ENCODE data around the gene ASB13. TPM values are rescaled to one million over a fixed set of nuclear protein-coding genes. Genes with fewer than 3 reads are reported as not detected.

ASB13 gene
- total RNA-seq, 2 donors from 2014 or later, result 12.8 to 13.5 TPM

DNA sequence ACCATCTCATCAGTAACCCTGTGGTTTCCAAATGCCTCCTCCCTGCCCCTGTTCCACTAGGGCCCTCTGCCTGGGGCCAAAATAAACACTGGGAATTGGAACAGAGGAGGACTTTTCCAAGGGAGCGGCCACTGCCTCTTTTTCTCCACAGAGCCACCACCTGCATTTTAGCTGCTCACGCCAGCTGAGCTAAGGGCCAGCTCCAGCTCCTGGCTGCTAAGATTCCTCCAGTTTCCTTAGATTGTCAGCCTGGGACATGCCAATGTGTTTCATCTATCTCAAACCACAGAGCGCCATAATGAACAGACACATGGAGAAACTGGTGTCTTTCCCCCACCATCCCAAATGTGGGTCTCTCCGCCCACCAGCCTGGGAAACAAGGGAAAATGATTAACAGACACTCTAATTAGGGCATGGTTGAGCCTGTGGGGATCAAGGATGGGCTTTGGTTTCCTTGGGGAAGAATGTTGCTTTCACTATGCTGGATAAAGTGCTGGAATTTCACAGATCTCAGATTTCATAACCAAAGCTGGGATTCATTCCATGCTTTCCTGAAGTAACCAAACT is 52.2 kb downstream of the ASB13 start:
- 89 to 100% methylated on average over 3 to 4 of the region's 4 CpGs for WGBS, 2 experiments (ENCODE audit: insufficient coverage in 1 of 2, insufficient read length in 1 of 2)
- Histone ChIP-seq H3K27me3 (ENCODE audit: control insufficient read depth, insufficient read depth, low read length, poor library complexity, severe bottlenecking) (no peaks in the 10 kb centered on the region), H3K4me1 (ENCODE audit: control insufficient read depth, insufficient read depth, low read length) (no peaks in the 10 kb centered on the region), H3K9ac (ENCODE audit: extremely low read depth, low read length, poor library complexity, severe bottlenecking) (no peak overlapping the region), H3K36me3 (ENCODE audit: control insufficient read depth, insufficient read depth, low read length) (no peaks in the 10 kb centered on the region), H3K27ac (ENCODE audit: low read depth, low read length) (no peak overlapping the region), H3K9me3 (ENCODE audit: control insufficient read depth, low read length) (no peaks in the 10 kb centered on the region), H3K4me3 (ENCODE audit: low read length) (no peak overlapping the region)
- no peak overlapping the region for H3K4me3 Mint-ChIP-seq
- peaks cover 1% of the 10 kb centered on the region for H3K27me3 Mint-ChIP-seq (ENCODE audit: insufficient read depth)
- H3K27ac Mint-ChIP-seq, result no peak overlapping the region
- H3K9me3 Mint-ChIP-seq, result no peaks in the 10 kb centered on the region
- H3K4me1 Mint-ChIP-seq, result peaks cover 3% of the 10 kb centered on the region
- no peaks in the 10 kb centered on the region for H3K36me3 Mint-ChIP-seq (ENCODE audit: low read depth)
- TF ChIP-seq, protein P1, sequence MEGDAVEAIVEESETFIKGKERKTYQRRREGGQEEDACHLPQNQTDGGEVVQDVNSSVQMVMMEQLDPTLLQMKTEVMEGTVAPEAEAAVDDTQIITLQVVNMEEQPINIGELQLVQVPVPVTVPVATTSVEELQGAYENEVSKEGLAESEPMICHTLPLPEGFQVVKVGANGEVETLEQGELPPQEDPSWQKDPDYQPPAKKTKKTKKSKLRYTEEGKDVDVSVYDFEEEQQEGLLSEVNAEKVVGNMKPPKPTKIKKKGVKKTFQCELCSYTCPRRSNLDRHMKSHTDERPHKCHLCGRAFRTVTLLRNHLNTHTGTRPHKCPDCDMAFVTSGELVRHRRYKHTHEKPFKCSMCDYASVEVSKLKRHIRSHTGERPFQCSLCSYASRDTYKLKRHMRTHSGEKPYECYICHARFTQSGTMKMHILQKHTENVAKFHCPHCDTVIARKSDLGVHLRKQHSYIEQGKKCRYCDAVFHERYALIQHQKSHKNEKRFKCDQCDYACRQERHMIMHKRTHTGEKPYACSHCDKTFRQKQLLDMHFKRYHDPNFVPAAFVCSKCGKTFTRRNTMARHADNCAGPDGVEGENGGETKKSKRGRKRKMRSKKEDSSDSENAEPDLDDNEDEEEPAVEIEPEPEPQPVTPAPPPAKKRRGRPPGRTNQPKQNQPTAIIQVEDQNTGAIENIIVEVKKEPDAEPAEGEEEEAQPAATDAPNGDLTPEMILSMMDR (conservative IDR thresholded peaks at IDR 0.05), result no peak
- no peak for DNase-seq

DNA sequence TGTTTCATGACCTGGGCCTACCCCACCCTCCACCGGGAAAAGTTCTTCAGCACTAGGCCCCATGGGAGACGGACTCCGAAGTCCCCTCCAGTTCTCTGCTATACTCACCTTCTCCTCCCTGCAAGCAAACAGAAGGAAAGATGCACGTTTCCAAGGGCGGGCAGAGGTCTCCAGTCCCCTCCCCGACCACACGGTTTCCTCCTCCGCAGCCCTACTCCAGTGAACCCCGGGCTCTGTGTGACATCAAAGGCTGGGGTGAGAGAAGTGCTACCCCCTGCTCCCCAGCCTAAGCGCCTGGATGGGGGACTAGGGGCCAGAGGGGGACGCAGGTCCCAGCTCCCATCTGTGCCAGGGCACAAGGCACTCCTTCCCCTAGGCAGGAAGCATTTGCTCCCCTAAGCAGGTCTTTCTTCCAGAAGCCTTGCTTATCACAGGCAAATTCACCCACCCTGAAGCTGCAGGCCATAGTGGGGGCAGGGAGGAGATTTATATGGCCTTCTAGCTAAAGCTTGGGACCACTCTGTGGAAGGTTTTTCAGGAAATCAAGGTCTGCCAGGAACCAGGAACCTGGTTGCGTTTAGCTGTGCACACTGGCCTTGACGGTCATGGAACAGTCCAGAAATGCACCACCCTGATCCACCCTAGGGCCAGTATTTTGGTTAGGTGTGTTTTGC is 52.8 kb downstream of the ASB13 start:
- 91 to 95% methylated on average over 7 to 13 of the region's 13 CpGs for WGBS, 2 experiments (ENCODE audit: insufficient coverage in 1 of 2, insufficient read length in 1 of 2)
- peaks cover 3% of the 10 kb centered on the region for H3K4me1 Mint-ChIP-seq
- H3K9me3 Mint-ChIP-seq, result no peaks in the 10 kb centered on the region
- Histone ChIP-seq H3K9ac (ENCODE audit: extremely low read depth, low read length, poor library complexity, severe bottlenecking) (no peak overlapping the region), H3K36me3 (ENCODE audit: control insufficient read depth, insufficient read depth, low read length) (no peaks in the 10 kb centered on the region), H3K27me3 (ENCODE audit: control insufficient read depth, insufficient read depth, low read length, poor library complexity, severe bottlenecking) (no peaks in the 10 kb centered on the region), H3K4me3 (ENCODE audit: low read length) (no peak overlapping the region), H3K9me3 (ENCODE audit: control insufficient read depth, low read length) (no peaks in the 10 kb centered on the region), H3K27ac (ENCODE audit: low read depth, low read length) (no peak overlapping the region), H3K4me1 (ENCODE audit: control insufficient read depth, insufficient read depth, low read length) (no peaks in the 10 kb centered on the region)
- H3K27ac Mint-ChIP-seq, result no peak overlapping the region
- H3K4me3 Mint-ChIP-seq, result no peak overlapping the region
- DNase-seq, result no peak
- H3K27me3 Mint-ChIP-seq (ENCODE audit: insufficient read depth), result peaks cover 1% of the 10 kb centered on the region
- no peaks in the 10 kb centered on the region for H3K36me3 Mint-ChIP-seq (ENCODE audit: low read depth)
- TF ChIP-seq, protein P1 (conservative IDR thresholded peaks at IDR 0.05), result no peak

DNA sequence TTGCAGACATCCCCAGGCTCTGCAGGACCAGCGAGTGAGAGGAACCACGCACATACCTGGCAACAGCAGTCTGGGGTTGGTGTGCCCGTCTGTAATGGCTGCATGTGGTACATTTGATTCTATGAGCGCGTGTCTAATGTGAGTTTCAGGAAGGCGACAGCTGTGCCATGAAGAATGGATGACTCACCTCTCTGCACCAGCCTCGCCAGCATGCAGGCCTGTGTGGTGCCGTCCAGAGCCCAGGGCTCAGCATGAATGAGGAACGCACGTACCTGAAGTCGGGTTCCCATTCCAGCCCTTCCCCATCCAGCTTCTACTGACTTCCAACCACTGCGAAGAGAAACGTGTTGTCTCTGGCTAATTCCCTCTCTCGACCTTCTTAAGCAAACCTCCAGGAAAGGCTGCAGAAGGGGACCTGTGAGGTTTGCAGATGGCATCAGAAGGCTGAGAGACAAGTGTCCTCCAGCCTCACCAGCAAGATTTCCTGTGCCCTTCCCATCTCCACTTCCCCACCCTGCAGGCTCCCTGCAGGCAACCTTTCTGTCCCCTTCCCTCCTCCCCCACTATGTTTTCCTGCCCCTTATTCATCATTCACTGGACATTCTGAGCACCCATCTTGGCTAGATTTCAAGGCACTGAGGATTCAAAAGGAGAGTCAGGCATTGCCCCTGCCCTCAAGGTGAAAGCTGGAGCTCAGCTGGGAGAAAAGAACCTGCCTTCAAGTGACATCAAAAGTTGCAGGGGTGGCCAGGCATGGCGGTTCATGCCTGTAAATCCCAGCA is 54.3 kb downstream of the ASB13 start:
- Histone ChIP-seq H3K4me3 (ENCODE audit: low read length) (no peak overlapping the region), H3K36me3 (ENCODE audit: control insufficient read depth, insufficient read depth, low read length) (no peaks in the 10 kb centered on the region), H3K9me3 (ENCODE audit: control insufficient read depth, low read length) (no peaks in the 10 kb centered on the region), H3K4me1 (ENCODE audit: control insufficient read depth, insufficient read depth, low read length) (no peaks in the 10 kb centered on the region), H3K9ac (ENCODE audit: extremely low read depth, low read length, poor library complexity, severe bottlenecking) (no peak overlapping the region), H3K27me3 (ENCODE audit: control insufficient read depth, insufficient read depth, low read length, poor library complexity, severe bottlenecking) (no peaks in the 10 kb centered on the region), H3K27ac (ENCODE audit: low read depth, low read length) (no peak overlapping the region)
- TF ChIP-seq, protein P1 (conservative IDR thresholded peaks at IDR 0.05), result no peak
- H3K9me3 Mint-ChIP-seq, result no peaks in the 10 kb centered on the region
- WGBS, 2 experiments (ENCODE audit: insufficient coverage in 1 of 2, insufficient read length in 1 of 2), result 94 to 97% methylated on average over 13 to 15 of the region's 15 CpGs
- no peak overlapping the region for H3K4me3 Mint-ChIP-seq
- H3K27me3 Mint-ChIP-seq (ENCODE audit: insufficient read depth), result peaks cover 4% of the 10 kb centered on the region
- no peak overlapping the region for H3K27ac Mint-ChIP-seq
- no peaks in the 10 kb centered on the region for H3K36me3 Mint-ChIP-seq (ENCODE audit: low read depth)
- DNase-seq, result no peak
- peaks cover 3% of the 10 kb centered on the region for H3K4me1 Mint-ChIP-seq

Measured in endodermal cell (in vitro differentiated cells).